H1 (cell line): Measurements from ENCODE around the gene RAD52. TPM values are rescaled to one million over a fixed set of nuclear protein-coding genes. Genes with fewer than 3 reads are reported as not detected.

Experiments
- CTCF ChIA-PET: fragments of 300-600 bp; sonication (Branson Sonifier 250); formaldehyde crosslinking; loops from one replicate; lab custom pipeline; 2021; ENCODE audit not compliant: partially characterized antibody; lab: Charles Lee
- POLR2A ChIA-PET: fragments of 300-600 bp; sonication (Branson Sonifier 250); formaldehyde crosslinking; loops from one replicate; lab custom pipeline; 2021; ENCODE audit warnings: inconsistent platforms; ENCODE audit not compliant: partially characterized antibody; lab: Charles Lee
- DNase-seq, 2 experiments: peaks; one replicate each; pipeline versions ENCODE4 v3.0.0 to v3.0.0-alpha.2; 2010 to 2022; ENCODE audit warnings: low spot score in 2 of 2, low read depth in 1 of 2, mixed read lengths in 1 of 2
- FAIRE-seq: peaks from 2 replicates; lab custom pipeline; 2011; peaks lifted over from hg19 to GRCh38; lab: Jason Lieb, UNC
- H2AFZ ChIP-seq: 2 replicates; pipeline ENCODE4 v1.8.1; 2012; ENCODE audit warnings: low read length, inconsistent platforms
- H2AK5ac ChIP-seq: 2 replicates; pipeline ENCODE4 v1.6.1; 2013; ENCODE audit warnings: low read depth, low read length
- H2BK120ac ChIP-seq: replicated peaks from 2 replicates; pipeline ENCODE3; 2013; ENCODE audit warnings: low read depth, low read length, inconsistent platforms
- H2BK12ac ChIP-seq: 2 replicates; pipeline ENCODE4 v1.6.1; 2013; ENCODE audit warnings: low read depth, low read length
- H2BK15ac ChIP-seq: 2 replicates; pipeline ENCODE4 v1.6.1; 2013; ENCODE audit warnings: low read length
- H2BK20ac ChIP-seq: 2 replicates; pipeline ENCODE4 v1.6.1; 2013; ENCODE audit warnings: low read length
- H2BK5ac ChIP-seq: 2 replicates; pipeline ENCODE4 v1.6.1; 2013; ENCODE audit warnings: low read depth, low read length
- H3K14ac ChIP-seq: 2 replicates; pipeline ENCODE4 v1.6.1; 2013; ENCODE audit warnings: inconsistent platforms; ENCODE audit not compliant: insufficient read length
- H3K18ac ChIP-seq: 2 replicates; pipeline ENCODE4 v1.6.1; 2013; ENCODE audit warnings: low read length; ENCODE audit errors: extremely low read depth
- H3K23ac ChIP-seq: 2 replicates; pipeline ENCODE4 v1.6.1; 2013; ENCODE audit warnings: inconsistent platforms; ENCODE audit not compliant: insufficient read length
- H3K23me2 ChIP-seq: 2 replicates; pipeline ENCODE4 v1.6.1; 2013; ENCODE audit warnings: low read depth, low read length
- H3K27ac ChIP-seq: 2 replicates; pipeline ENCODE4 v1.6.1; 2011; ENCODE audit warnings: low read depth, low read length, inconsistent platforms
- H3K27me3 ChIP-seq, 4 experiments: replicated peaks in 1 of 4; 1 replicate in 1 of 4; 2 replicates in 3 of 4; pipeline versions ENCODE4 v1.6.1 to v1.8.1; 2011 to 2013; ENCODE audit warnings: low read length in 3 of 4, mild to moderate bottlenecking in 3 of 4, inconsistent platforms in 2 of 4, mixed read lengths in 2 of 4, moderate library complexity in 1 of 4; ENCODE audit not compliant: control insufficient read depth in 3 of 4, insufficient read depth in 3 of 4; ENCODE audit errors: extremely low read depth in 1 of 4
- H3K36me3 ChIP-seq, 4 experiments: 2 replicates each; pipeline versions ENCODE4 v1.6.1 to v1.8.1; 2011 to 2013; ENCODE audit warnings: mild to moderate bottlenecking in 4 of 4, low read length in 3 of 4, moderate library complexity in 2 of 4, control low read depth in 1 of 4, inconsistent platforms in 1 of 4; ENCODE audit not compliant: insufficient read depth in 4 of 4, control insufficient read depth in 2 of 4
- H3K4ac ChIP-seq: replicated peaks from 2 replicates; pipeline ENCODE3; 2013; ENCODE audit warnings: low read length, low read depth, mixed read lengths, inconsistent platforms; ENCODE audit not compliant: insufficient read length
- H3K4me1 ChIP-seq, 4 experiments: replicated peaks in 1 of 4; 1 replicate in 1 of 4; 2 replicates in 3 of 4; pipeline versions ENCODE4 v1.6.1 to v1.8.1; 2011 to 2013; ENCODE audit warnings: low read length in 3 of 4, inconsistent platforms in 2 of 4, mixed read lengths in 1 of 4; ENCODE audit not compliant: insufficient read depth in 4 of 4, control insufficient read depth in 3 of 4
- H3K4me2 ChIP-seq, 2 experiments: 2 replicates each; pipeline versions ENCODE4 v1.6.1 to v1.8.1; 2011 to 2013; ENCODE audit warnings: low read depth in 2 of 2, low read length in 2 of 2, control low read depth in 1 of 2, inconsistent platforms in 1 of 2, mild to moderate bottlenecking in 1 of 2; ENCODE audit not compliant: insufficient read depth in 1 of 2
- H3K4me3 ChIP-seq, 4 experiments: fragments of 200-600, 300-600 bp in 1 of 4; sonication (generic), shearing (Covaris generic), sonication (Bioruptor Twin) in 1 of 4; 2 replicates each; pipeline versions ENCODE4 v1.5.1 to v1.8.1; 2011 to 2016; ENCODE audit warnings: low read length in 4 of 4, low read depth in 3 of 4, control low read depth in 2 of 4, inconsistent platforms in 2 of 4, mild to moderate bottlenecking in 2 of 4, mixed read lengths in 1 of 4, moderate library complexity in 1 of 4; ENCODE audit not compliant: insufficient read depth in 2 of 4; ENCODE audit errors: extremely low read depth in 1 of 4
- H3K56ac ChIP-seq: replicated peaks from 2 replicates; pipeline ENCODE3; 2013; ENCODE audit warnings: low read depth, mild to moderate bottlenecking, mixed read lengths, low read length, inconsistent platforms; ENCODE audit not compliant: insufficient read length
- H3K79me1 ChIP-seq: 2 replicates; pipeline ENCODE4 v1.6.1; 2013; ENCODE audit warnings: low read depth, low read length, control low read depth
- H3K79me2 ChIP-seq, 2 experiments: 2 replicates each; pipeline versions ENCODE4 v1.6.1 to v1.8.1; 2012 to 2013; ENCODE audit warnings: low read length in 2 of 2, mild to moderate bottlenecking in 2 of 2, inconsistent platforms in 1 of 2; ENCODE audit not compliant: insufficient read depth in 2 of 2, control insufficient read depth in 1 of 2
- H3K9ac ChIP-seq, 4 experiments: replicated peaks in 1 of 4; 1 replicate in 1 of 4; 2 replicates in 3 of 4; pipeline versions ENCODE4 v1.6.1 to v1.8.1; 2011 to 2013; ENCODE audit warnings: low read depth in 3 of 4, low read length in 3 of 4, control low read depth in 2 of 4, mild to moderate bottlenecking in 2 of 4, moderate library complexity in 2 of 4, inconsistent platforms in 1 of 4; ENCODE audit errors: extremely low read depth in 1 of 4
- H3K9me3 ChIP-seq, 2 experiments: 2 replicates each; pipeline versions ENCODE4 v1.6.1 to v1.8.1; 2012 to 2013; ENCODE audit warnings: mild to moderate bottlenecking in 2 of 2, moderate library complexity in 2 of 2, control low read depth in 1 of 2, inconsistent platforms in 1 of 2, low read depth in 1 of 2, low read length in 1 of 2, mixed read lengths in 1 of 2; ENCODE audit not compliant: insufficient read depth in 2 of 2
- H4K20me1 ChIP-seq, 2 experiments: replicated peaks in 1 of 2; 2 replicates each; pipeline versions ENCODE3 to v1.8.1; 2011 to 2013; ENCODE audit warnings: inconsistent platforms in 2 of 2, low read length in 2 of 2, mild to moderate bottlenecking in 1 of 2; ENCODE audit not compliant: insufficient read depth in 2 of 2, control insufficient read depth in 1 of 2
- H4K5ac ChIP-seq: 2 replicates; pipeline ENCODE4 v1.6.1; 2013; ENCODE audit warnings: low read length, low read depth, mixed read lengths, inconsistent platforms; ENCODE audit not compliant: insufficient read length
- H4K8ac ChIP-seq: 2 replicates; pipeline ENCODE4 v1.8.0; 2013; ENCODE audit warnings: mild to moderate bottlenecking, moderate library complexity, low read length, inconsistent platforms; ENCODE audit not compliant: insufficient read depth; ENCODE audit errors: extremely low read depth
- H4K91ac ChIP-seq: replicated peaks from 2 replicates; pipeline ENCODE3; 2013; ENCODE audit warnings: low read length, mixed read lengths, inconsistent platforms; ENCODE audit not compliant: insufficient read length
- BACH1 ChIP-seq: IDR thresholded peaks from 2 replicates; pipeline ENCODE4 v1.6.1; 2012; ENCODE audit warnings: low read length, improper control_type of control experiment
- BCL11A ChIP-seq, 2 experiments: IDR thresholded peaks; one replicate each; pipeline ENCODE4 v1.6.1; 2011; ENCODE audit warnings: low read depth in 2 of 2, low read length in 2 of 2, mild to moderate bottlenecking in 2 of 2
- CHD1 ChIP-seq: IDR thresholded peaks from 2 replicates; pipeline ENCODE4 v1.6.1; 2012; ENCODE audit warnings: low read depth, low read length, improper control_type of control experiment
- NANOG ChIP-seq: IDR thresholded peaks from 2 replicates; pipeline ENCODE4 v1.6.1; 2011; ENCODE audit warnings: low read length, low read depth, mild to moderate bottlenecking, inconsistent platforms; ENCODE audit not compliant: insufficient read depth, poor library complexity, severe bottlenecking
- NRF1 ChIP-seq: IDR thresholded peaks from 2 replicates; pipeline ENCODE4 v1.6.1; 2011; ENCODE audit warnings: mild to moderate bottlenecking, low read depth, low read length, improper control_type of control experiment
- POU5F1 ChIP-seq: IDR thresholded peaks from 2 replicates; pipeline ENCODE4 v1.6.1; 2011; ENCODE audit warnings: low read depth, mild to moderate bottlenecking, low read length, moderate library complexity
- SP2 ChIP-seq: IDR thresholded peaks from 2 replicates; pipeline ENCODE4 v1.6.1; 2012; ENCODE audit warnings: mild to moderate bottlenecking, low read length, inconsistent platforms
- SP4 ChIP-seq: IDR thresholded peaks from 2 replicates; pipeline ENCODE4 v1.6.1; 2012; ENCODE audit warnings: low read length, inconsistent platforms
- TAF1 ChIP-seq: IDR thresholded peaks from 2 replicates; pipeline ENCODE4 v1.6.1; 2011; ENCODE audit warnings: mild to moderate bottlenecking, low read depth, low read length
- TCF12 ChIP-seq: IDR thresholded peaks from 2 replicates; pipeline ENCODE4 v1.6.1; 2011; ENCODE audit warnings: low read depth, mild to moderate bottlenecking, low read length
- TEAD4 ChIP-seq: IDR thresholded peaks from 2 replicates; pipeline ENCODE4 v1.6.1; 2012; ENCODE audit warnings: low read depth, low read length, inconsistent platforms, mixed read lengths
- polyA plus RNA-seq, 7 experiments: library from polyadenylated mRNA; depleted of rRNA in 3 of 7; stranded (reverse) in 5 of 7; unstranded in 2 of 7; fragments of >200 nt in 5 of 7; fragments of 200-250 nt in 2 of 7; gene quantifications; 1 replicate in 5 of 7; 2 replicates in 1 of 7; 4 replicates in 1 of 7; pipeline versions ENCODE4 v1.2.1 to v1.2.3, GENCODE V29; 2011 to 2013; ENCODE audit warnings: missing spikeins in 2 of 7, mixed read lengths in 2 of 7
- total RNA-seq: library from RNA; stranded (reverse); fragmentation: NEBNext Ultra II Directional; extraction: Animal tissue kit (Norgen Biotek cat#: 25700); gene quantifications from 2 replicates; pipeline ENCODE4 v1.2.1, GENCODE V29; 2021

Gene RAD52
- total and polyA plus RNA-seq, 2 of the 8 experiments (the other 6 are each of a cell fraction or from before 2014, with no cell fraction given) = 12.5 to 14.3 TPM

DNA sequence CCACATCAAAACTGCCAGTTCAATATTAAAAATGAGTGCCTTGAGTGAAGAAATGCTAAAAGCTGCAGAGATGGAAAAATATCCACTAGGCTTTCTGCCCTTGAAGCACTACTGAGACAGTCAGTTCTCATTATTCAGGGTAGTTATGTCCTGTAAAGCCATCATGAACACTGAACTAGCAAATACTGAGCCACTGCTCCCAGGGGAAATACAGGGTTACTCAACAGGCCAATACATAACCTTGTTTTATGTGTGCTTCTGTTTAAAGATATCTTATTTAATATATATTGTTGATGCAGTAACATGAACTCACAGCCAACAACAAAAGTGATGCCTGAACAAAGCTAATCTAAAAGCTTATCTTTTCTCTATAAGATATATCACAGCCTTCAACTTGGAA is 3.3 kb downstream of the RAD52 start:
- no peak overlapping the region for H4K91ac ChIP-seq
- no peak overlapping the region for H3K14ac ChIP-seq
- H4K5ac ChIP-seq = no peak overlapping the region
- H2BK20ac ChIP-seq = no peak overlapping the region
- H3K4me3 ChIP-seq = no peak overlapping the region
- peaks cover 0 to 2% of the 10 kb centered on the region in 2 experiments for H4K20me1 ChIP-seq
- no peak overlapping the region for H2AK5ac ChIP-seq
- no peak overlapping the region for H2BK5ac ChIP-seq
- ChIA-PET CTCF (interaction anchor here (1.3 to 2.2 kb wide), 2 partner anchors 146 to 370 kb away, joined by 5 to 7 read pairs; no protein-coding TSS in a partner anchor), POLR2A (no interaction called here)
- no peak overlapping the region for H3K4me2 ChIP-seq
- H3K27me3 ChIP-seq = no peaks in the 10 kb centered on the region
- no peak overlapping the region for H2AFZ ChIP-seq
- H4K8ac ChIP-seq = no peak overlapping the region
- H3K4ac ChIP-seq = no peak overlapping the region
- no peak overlapping the region for H3K23ac ChIP-seq
- H2BK120ac ChIP-seq = no peak overlapping the region
- no peak overlapping the region for H3K9ac ChIP-seq
- H3K23me2 ChIP-seq = no peaks in the 10 kb centered on the region; the same call in 1 of the 2 replicates
- TF ChIP-seq BACH1 (no peak), NRF1 (no peak), TCF12 (no peak), BCL11A (IDR thresholded peaks at IDR 0.05; ENCODE audit: low read depth in 2 of 2, low read length in 2 of 2) (no peak), TAF1 (no peak), NANOG (no peak), SP2 (no peak), SP4 (no peak), CHD1 (no peak), POU5F1 (no peak), TEAD4 (no peak)
- H3K79me2 ChIP-seq = peaks cover 0 to 37% of the 10 kb centered on the region in 2 experiments; a peak in 3 of 4 replicates
- H3K9me3 ChIP-seq = no peaks in the 10 kb centered on the region
- DNase-seq (no peak), FAIRE-seq (no peak)
- H2BK12ac ChIP-seq = no peak overlapping the region
- no peak overlapping the region for H2BK15ac ChIP-seq
- H3K79me1 ChIP-seq = peaks cover 8% of the 10 kb centered on the region
- H3K27ac ChIP-seq = no peak overlapping the region
- no peaks in the 10 kb centered on the region for H3K4me1 ChIP-seq
- H3K18ac ChIP-seq = no peak overlapping the region
- peaks cover 0 to 7% (median 0%) of the 10 kb centered on the region in 4 experiments; a peak in 2 of 8 replicates for H3K36me3 ChIP-seq
- no peak overlapping the region for H3K56ac ChIP-seq
